GM21381 (cell line): ENCODE measurements around the gene MIOX.
"Not testable (repeated sequence)": the region's sequence is repeated elsewhere in the genome, so short reads cannot be mapped to it uniquely, and the experiment has no call there.

ENCODE experiments used
- ATAC-seq: cut with Tn5 transposase; IDR thresholded peaks from one replicate; pipeline ENCODE4 v1.9.1; 2021; ENCODE audit warnings: mild to moderate bottlenecking, moderate library complexity; ENCODE audit not compliant: unreplicated experiment

MIOX gene

GRCh38 chr22:50516068-50516467, 29.4 kb downstream of the MIOX start:
- ATAC-seq, result no peak

GRCh38 chr22:50516891-50517290, 30.2 kb downstream of the MIOX start:
- ATAC-seq, result no peak

- ATAC-seq, result no peak
These were observed 31.0 kb downstream of the MIOX start for GRCh38 chr22:50517495-50518260.

GRCh38 chr22:50518606-50519005, 31.9 kb downstream of the MIOX start:
- ATAC-seq, result no peak

GRCh38 chr22:50519151-50519550, 32.5 kb downstream of the MIOX start:
- no peak for ATAC-seq

- ATAC-seq, result not testable (repeated sequence)
These were observed 33.5 kb downstream of the MIOX start for GRCh38 chr22:50520184-50520583.

- ATAC-seq, result no peak
These were observed 34.3 kb downstream of the MIOX start for GRCh38 chr22:50520826-50521453.

GRCh38 chr22:50521710-50522109, 35.1 kb downstream of the MIOX start:
- ATAC-seq, result no peak

- no peak for ATAC-seq
These were observed 35.6 kb downstream of the MIOX start for GRCh38 chr22:50522208-50522805.

GRCh38 chr22:50522806-50523438, 36.3 kb downstream of the MIOX start:
- ATAC-seq, result no peak

- ATAC-seq, result no peak
These were observed 36.8 kb downstream of the MIOX start for GRCh38 chr22:50523458-50523805.

GRCh38 chr22:50523806-50524675, 37.4 kb downstream of the MIOX start:
- ATAC-seq, result no peak

GRCh38 chr22:50524676-50525103, 38.0 kb downstream of the MIOX start:
- ATAC-seq, result no peak

- ATAC-seq, result peak; percentile 34
These were observed 38.6 kb downstream of the MIOX start, which contains the start of gene SCO2 for GRCh38 chr22:50525104-50525857. SCO2 (minus strand) TSS chr22:50525598; CDS start chr22:50524411, 1,187 bp downstream.

GRCh38 chr22:50525858-50526107, 39.1 kb downstream of the MIOX start:
- ATAC-seq, result no peak

GRCh38 chr22:50526108-50526833, 39.6 kb downstream of the MIOX start:
- ATAC-seq, result peak; percentile 29

GRCh38 chr22:50526834-50527801, 40.5 kb downstream of the MIOX start:
- no peak for ATAC-seq

- no peak for ATAC-seq
These were observed 41.4 kb downstream of the MIOX start for GRCh38 chr22:50527921-50528681.
